NCI-H1092 (cell line): ENCODE results near the gene COL9A3.

ENCODE experiments used
- DNase-seq: peaks from one replicate; lab custom pipeline; 2025; lab: John Stamatoyannopoulos, UW

Gene COL9A3

GRCh38 chr20:62823688-62824475 lies 7.0 kb downstream of the COL9A3 start:
- no peak for DNase-seq

DNA sequence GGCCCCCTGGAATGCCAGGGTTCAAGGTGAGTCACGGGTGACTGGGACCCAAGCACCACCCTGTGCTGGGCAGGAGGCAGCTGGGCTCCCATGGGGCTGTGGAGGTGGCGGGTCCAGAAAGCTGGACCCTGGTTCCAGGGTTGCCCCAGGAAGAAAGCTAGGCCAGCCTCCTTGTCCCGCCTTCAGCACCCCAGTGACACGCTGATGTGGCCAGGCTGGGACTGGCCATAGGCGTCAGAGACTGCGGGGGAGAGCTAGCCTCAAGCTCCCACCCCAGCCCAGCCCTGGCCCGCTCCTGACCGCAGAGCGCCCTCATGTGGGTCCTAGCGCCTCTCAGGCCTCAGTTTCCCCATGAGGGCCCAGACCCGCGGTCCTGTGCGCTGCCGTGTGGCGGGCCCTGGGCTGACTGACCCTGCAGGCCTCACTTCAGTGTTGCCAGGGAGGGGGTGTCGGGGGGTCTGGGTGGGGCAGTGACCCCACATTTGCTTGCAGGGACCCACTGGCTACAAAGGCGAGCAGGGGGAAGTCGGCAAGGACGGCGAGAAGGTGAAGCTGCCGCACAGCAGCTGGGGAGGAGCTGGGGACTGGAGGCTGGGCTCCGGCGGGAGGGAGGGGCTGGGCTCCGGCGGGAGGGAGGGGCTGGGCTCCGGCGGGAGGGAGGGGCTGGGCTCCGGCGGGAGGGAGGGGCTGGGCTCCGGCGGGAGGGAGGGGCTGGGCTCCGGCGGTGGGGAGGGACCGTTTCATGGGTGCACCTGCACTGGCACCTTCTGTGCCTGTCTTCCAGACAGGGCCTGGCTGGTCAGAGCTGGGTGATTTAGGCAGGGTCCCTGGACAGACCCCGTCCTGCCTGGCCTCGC lies 7.9 kb downstream of the COL9A3 start:
- DNase-seq = peak; percentile 41

- DNase-seq = no peak
Measured at GRCh38 chr20:62825333-62825985, 8.6 kb downstream of the COL9A3 start.

DNA sequence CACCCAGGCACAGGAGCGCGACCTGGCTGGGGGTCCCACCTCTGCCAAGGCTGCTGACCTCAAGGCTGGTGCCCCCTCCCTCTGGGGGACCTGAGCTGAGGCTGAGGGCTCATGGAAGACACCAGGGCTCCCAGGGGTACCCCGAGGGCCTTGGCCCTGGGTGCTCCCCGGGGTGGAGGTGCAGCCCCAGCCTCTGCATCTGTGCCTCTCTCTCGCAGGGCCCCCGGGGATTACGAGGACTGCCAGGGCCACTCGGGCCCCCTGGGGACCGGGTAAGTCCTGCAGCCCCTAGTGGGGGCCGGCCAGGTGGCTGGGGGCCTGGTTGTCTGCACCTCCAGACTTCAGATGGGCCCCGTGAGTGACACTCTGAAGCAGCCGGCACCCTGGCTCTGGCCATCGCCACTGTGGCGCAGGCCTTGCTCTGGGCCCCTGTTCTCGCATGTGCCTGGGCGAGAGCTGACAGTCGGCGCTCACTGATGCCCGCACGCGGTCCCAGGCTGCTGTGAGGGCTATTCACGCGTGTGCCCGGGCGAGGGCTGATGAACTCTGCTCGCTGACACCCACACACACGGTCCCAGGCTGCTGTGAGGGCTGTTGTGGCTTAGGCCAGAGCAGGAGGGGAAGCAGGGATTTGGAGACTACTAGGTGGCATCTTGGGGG lies 9.3 kb downstream of the COL9A3 start:
- DNase-seq = no peak

DNA sequence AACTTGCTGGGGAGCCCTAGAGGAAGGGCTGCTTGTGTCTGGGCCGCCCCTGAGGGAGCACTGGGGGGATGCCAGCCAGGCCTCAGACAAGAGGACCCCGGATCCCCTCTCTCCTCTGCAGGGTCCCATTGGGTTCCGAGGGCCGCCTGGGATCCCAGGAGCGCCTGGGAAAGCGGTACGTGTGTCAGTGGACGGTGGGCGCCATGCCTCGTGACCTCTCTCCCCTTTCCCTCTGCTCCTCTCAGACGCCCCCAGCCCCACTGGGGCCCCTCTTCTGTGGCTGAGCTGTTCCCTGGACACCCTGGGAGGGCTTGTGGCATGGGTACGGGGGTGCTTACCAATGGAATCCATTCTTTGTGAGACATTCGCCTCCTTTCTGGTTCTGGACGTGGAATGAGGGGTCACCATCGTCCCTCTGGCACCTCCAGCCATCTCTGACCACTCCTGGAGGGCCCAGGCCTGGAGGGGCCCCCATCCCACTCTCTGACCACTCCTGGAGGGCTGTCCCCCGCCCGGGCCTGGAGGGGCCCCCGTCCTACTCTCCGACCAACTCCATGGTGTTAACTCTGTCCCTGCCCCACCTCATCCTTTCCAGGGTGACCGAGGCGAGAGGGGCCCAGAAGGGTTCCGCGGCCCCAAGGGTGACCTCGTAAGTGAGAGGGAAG lies 9.9 kb downstream of the COL9A3 start:
- no peak for DNase-seq

DNA sequence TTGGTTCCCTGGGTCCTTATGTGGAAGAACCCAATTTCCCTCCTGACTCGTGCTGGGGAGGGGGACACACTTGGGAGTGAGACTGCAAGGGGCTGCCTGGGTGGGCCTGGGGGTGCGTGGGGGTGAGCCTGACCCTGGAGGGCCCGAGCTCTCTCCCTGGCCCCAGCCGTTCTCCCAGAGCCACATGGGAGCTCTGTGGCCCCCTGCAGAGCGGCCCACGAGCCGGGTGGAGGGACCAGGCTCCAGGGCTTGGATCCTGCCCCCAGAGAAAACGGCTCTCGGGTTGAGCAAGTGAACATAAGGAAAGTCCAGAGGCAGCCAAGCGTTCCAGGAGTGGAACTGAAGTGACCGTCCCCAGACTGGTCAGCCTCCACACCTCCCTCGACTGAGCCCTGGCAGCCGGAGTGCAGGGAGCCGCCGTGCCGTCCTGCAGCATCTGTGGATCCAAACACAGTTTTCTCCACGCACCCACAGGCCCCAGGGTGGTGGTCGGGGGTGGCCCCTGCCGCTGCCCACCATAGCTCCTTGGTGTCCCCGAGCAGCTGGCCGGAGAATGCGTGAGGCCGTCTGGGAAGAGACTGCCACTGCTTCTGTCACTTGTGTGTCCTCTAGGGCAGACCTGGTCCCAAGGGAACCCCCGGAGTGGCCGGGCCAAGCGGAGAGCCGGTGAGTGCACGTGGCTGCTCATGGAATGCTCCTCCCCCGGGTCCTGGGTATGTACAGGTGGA lies 10.6 kb downstream of the COL9A3 start:
- DNase-seq = no peak

- no peak for DNase-seq
Measured at GRCh38 chr20:62828051-62828450, 11.2 kb downstream of the COL9A3 start.

GRCh38 chr20:62828511-62829230 lies 11.8 kb downstream of the COL9A3 start:
- DNase-seq = no peak

GRCh38 chr20:62829231-62830230 lies 12.7 kb downstream of the COL9A3 start:
- DNase-seq = no peak

- no peak for DNase-seq
Measured at GRCh38 chr20:62830251-62830650, 13.4 kb downstream of the COL9A3 start.

DNA sequence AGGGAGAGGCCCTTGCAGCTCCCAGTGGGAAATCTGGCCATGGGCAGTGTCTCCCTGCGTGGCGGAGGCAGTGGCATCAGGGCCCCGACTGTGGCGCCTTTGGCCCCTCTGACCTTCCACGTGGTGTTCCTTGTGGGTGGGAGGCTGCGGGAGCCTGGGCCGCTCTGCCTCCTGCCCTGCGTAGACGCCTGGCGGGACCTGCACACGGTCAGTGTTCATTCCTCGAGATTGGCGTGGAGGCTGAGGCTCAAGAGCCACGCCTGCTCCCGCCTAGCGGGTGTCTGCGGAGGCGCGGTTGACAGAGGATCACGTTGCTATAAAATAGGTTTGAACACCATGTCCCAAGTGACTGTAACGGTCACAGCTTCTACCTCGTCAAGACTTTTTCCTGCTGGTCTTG lies 14.0 kb downstream of the COL9A3 start:
- DNase-seq = no peak

DNA sequence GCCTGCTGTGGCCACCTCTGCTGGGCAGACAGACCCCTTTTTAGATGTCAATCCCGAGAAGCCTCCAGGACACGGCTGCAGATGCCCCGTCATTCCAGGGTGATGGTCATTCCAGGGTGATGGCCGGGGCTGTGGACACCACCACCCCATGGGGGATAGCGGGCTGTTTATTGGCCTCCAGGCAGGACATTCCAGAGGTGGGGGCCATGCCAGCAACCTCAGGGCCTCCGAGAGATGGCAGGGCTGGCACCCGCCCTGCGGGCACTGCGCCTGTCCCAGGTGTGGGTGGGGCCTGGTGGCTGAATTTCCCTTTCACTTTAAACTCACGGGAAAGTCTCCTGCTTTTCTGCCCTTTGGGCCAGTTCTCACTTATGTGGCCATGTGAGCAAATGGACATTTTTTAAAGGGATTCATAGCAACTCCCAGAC lies 14.5 kb downstream of the COL9A3 start:
- DNase-seq = no peak

- DNase-seq = no peak
Measured at GRCh38 chr20:62831854-62832211, 15.0 kb downstream of the COL9A3 start.

- DNase-seq = peak; percentile 46
Measured at GRCh38 chr20:62832212-62832922, 15.5 kb downstream of the COL9A3 start.

DNA sequence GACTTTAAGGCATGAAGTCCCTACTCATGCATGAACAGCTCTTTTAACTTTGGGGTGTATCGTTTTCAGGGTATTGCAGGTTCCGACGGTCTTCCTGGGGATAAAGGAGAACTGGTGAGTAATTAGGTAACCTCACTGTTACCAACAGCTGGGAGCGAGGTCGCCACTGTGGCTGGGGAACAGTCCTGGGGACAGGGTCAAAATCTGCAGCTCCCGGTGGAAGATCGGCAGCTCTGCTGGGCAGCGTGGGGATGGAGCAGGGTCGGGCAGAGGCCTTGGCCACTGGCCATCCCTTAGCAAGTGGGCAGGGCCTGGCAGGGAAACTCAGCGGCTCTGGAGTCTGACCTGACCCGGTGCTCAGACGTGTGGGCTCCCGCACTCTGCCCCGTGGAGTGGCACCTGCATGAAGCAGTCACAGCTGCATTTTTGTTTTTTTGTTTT lies 16.1 kb downstream of the COL9A3 start:
- DNase-seq = no peak

DNA sequence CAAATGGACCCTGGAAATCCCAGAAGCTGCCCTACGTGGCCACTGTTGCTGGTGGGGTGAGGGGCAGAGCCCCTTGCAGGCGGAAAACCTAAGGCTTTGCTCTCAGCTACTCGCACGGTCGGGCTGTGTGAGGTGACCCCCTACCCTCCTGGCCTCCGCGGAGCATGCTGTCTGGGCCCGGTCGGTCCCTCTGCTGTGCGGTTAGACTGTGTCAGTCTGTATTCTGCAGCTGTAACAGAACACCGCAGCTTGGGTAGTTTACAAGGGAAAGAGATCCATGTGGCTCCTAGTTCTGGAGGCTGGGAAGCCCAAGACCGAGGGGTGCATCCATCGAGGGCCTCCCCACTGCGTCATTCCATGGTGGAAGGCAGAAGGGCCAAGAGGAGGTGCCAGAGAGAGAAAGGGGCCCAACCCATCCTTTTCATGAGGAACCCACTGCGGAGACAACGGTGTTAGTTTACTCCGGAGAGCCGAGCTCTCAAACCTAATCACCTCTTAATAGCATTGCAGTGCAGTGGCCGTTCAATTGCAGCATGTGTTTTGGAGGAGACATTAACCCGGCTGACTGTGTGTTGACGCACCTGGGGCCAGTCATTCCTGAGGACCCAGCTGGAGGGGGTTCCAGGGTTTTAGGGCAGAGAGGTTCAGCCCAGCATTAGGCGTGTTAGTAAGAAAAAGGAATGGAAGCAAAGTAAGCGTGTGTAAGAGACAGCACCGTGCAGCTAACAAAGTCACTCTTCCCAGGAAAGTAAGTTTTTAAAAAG lies 18.3 kb downstream of the COL9A3 start:
- DNase-seq = no peak
